ENCODE data around the gene HHIPL1.

HHIPL1 gene

DNA sequence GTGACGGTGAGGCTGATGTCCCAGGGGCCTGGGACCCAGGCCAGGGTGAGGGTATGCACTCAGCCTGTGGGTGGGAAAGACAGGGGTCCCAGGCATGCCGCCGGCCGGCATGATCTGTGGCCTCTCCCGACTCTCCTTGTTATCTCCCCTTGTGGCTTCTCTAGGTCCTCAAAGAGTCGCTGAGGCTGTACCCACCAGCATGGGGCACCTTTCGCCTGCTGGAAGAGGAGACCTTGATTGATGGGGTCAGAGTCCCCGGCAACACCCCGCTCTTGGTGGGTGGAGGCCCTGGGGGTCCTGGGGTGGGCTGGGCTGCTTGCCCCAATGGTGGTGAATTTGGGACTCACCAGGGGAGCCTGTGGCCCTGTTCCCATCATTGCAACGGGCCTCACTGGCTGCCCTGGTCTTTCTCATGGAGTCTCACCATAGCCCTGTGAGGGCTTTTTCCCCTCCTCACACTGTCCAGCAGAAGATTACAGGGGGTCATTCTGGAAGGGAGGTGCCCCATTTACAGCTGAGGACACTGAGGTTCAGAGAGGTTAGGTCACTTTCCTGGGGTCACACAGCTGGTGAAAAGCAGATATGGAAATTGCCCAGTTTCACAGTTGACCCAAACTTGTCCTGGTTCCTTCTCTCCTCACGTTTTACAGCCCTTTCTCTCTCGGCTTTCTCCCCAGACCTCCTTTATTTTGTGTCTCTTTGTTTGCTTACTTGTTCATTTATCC, 77.0 kb downstream of the HHIPL1 start:
- TF ChIP-seq, protein P1, sequence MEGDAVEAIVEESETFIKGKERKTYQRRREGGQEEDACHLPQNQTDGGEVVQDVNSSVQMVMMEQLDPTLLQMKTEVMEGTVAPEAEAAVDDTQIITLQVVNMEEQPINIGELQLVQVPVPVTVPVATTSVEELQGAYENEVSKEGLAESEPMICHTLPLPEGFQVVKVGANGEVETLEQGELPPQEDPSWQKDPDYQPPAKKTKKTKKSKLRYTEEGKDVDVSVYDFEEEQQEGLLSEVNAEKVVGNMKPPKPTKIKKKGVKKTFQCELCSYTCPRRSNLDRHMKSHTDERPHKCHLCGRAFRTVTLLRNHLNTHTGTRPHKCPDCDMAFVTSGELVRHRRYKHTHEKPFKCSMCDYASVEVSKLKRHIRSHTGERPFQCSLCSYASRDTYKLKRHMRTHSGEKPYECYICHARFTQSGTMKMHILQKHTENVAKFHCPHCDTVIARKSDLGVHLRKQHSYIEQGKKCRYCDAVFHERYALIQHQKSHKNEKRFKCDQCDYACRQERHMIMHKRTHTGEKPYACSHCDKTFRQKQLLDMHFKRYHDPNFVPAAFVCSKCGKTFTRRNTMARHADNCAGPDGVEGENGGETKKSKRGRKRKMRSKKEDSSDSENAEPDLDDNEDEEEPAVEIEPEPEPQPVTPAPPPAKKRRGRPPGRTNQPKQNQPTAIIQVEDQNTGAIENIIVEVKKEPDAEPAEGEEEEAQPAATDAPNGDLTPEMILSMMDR (IDR thresholded peaks at IDR 0.05; ENCODE audit: borderline replicate concordance, control extremely low read depth, extremely low read depth, insufficient read depth, missing control alignments), result no peak
- in situ Hi-C loops (cut with MboI; ENCODE audit: low sequenced_read_pairs, unreplicated experiment), result loop anchor here (10.0 kb wide), 1 partner anchor 163 kb away; no protein-coding TSS in a partner anchor
- peak; percentile 17 for DNase-seq (ENCODE audit: low spot score)

DNA sequence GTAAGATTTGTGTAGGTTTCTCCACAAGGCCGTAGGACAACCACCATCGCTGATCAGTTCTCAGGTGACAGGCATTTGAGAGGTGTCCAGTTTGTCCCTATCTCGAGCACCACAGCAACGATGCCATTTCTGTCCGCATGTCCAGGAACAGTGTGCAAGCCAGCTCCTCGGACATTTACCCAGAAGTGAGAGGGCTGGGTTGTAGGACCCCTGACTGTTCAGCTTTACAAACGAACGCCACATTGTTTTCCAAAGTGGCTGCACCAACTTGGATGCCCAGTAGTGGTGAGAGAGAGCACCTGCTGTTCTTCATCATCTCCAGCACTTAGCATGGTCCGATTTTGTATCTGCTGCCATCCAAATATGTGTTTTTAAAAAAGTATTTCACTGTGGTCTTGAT, 77.8 kb downstream of the HHIPL1 start:
- in situ Hi-C loops (cut with MboI; ENCODE audit: low sequenced_read_pairs, unreplicated experiment), result loop anchor here (10.0 kb wide), 1 partner anchor 162 kb away; no protein-coding TSS in a partner anchor
- TF ChIP-seq, protein P1 (IDR thresholded peaks at IDR 0.05; ENCODE audit: borderline replicate concordance, control extremely low read depth, extremely low read depth, insufficient read depth, missing control alignments), result no peak
- no peak for DNase-seq (ENCODE audit: low spot score)

DNA sequence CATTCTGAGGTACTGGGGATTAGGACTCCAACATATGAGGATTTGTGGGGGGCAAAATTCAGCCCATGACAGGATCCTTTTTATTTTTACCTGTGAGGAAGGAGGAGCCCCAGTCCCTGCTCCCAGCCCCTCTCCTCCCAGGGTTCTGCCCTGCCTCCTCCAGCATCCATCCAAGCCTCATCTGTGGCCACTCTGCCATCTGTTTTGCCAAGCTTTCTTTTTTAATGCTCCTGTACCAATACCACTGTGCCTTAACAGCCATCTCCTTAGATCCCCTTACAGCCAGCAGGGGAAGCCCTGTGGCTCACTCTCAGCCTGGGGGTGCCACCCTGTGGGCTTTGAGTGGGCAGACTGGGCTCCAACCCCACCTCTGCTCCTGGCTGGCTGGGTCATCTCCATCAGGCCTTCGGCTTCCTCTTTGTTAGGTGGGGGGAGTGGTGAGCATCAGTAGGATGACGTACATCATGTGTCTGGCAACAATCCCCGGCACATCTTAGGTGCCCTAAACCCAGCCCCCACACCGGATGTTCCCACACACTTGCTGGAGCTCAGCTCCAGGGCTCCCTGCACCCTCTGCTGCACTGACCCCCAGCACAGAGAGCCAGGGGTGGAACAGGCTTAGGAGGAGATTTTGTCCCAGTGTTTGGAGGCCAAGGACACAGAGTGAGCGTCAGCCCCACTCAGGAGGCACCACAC, 79.4 kb downstream of the HHIPL1 start:
- in situ Hi-C loops (cut with MboI; ENCODE audit: low sequenced_read_pairs, unreplicated experiment), result loop anchor here (10.0 kb wide), 1 partner anchor 160 kb away; no protein-coding TSS in a partner anchor
- DNase-seq (ENCODE audit: low spot score), result no peak
- TF ChIP-seq, protein P1 (IDR thresholded peaks at IDR 0.05; ENCODE audit: borderline replicate concordance, control extremely low read depth, extremely low read depth, insufficient read depth, missing control alignments), result no peak

DNA sequence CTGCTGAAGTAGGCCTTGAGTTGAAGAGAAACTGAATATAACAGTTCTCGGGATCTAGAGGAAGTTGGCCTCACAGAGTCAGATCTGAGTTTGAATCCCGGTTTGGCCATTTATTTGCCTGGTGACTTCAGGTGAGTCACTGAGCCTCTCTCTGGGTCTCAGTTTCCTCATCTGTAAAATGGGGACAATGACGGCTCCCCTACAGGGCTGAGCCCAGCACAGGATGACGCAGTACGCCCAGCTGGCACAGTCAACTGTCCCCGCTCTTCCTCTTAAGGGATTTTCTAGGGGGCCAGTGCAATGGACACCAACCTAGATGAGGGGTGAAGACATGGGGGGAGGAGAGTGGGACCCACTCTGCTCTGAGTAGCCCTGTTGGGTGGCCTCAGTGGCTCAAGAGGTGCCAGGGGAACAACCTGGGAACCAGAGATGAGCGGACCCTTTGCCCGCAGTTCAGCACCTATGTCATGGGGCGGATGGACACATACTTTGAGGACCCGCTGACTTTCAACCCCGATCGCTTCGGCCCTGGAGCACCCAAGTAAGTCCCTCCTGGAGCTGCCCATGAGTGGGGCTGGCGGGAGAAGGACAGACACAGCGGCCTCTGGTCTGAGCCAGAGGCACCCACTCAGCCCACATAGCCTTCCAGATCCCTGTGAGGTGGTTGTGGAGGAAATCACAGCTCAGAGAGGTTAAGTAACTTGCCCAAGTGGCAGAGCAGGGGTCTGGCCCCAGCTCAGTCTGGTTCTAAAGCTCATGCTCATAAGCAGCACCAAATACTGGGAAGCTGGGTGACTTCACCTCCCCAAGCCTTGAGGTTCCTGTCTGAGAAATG, 80.2 kb downstream of the HHIPL1 start:
- no peak for DNase-seq (ENCODE audit: low spot score)
- in situ Hi-C loops (cut with MboI; ENCODE audit: low sequenced_read_pairs, unreplicated experiment), result loop anchor here (10.0 kb wide), 1 partner anchor 160 kb away; no protein-coding TSS in a partner anchor
- TF ChIP-seq, protein P1 (IDR thresholded peaks at IDR 0.05; ENCODE audit: borderline replicate concordance, control extremely low read depth, extremely low read depth, insufficient read depth, missing control alignments), result no peak

DNA sequence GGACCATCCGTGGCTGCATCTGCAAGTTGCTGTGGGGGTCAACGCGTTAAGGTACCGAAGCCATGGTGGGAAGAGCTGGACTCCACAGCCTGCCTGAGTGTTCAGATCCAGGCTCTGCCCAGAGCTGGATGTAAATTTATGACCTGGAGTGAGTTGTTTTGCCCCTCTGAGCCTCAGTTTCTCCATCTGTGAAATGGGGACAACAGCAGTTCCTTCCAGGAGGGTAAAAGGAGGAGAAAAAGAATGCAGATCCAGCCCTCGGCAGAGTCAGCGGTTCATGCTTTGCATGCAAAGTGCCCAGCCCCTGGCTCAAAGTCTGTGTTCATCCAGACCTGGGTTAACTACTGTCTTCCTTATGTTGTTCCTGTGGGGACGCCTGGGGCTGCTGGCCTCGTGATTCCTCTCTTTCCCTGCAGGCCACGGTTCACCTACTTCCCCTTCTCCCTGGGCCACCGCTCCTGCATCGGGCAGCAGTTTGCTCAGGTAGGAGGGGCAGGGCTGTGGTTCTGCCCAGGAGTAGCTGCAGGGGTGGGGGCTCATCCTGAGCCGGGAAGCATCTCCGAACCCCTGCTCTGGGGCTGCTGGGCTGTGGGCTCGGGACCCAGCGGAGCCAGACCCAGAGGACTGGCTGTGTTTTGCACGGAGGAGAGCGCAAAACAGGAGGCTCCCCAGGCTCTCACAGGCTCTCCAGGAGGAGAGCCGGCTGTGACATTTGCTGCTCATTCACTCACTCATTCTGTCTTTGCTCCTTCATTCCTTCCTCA, 81.0 kb downstream of the HHIPL1 start:
- TF ChIP-seq, protein P1 (IDR thresholded peaks at IDR 0.05; ENCODE audit: borderline replicate concordance, control extremely low read depth, extremely low read depth, insufficient read depth, missing control alignments), result no peak
- DNase-seq (ENCODE audit: low spot score), result no peak
- in situ Hi-C loops (cut with MboI; ENCODE audit: low sequenced_read_pairs, unreplicated experiment), result loop anchor here (10.0 kb wide), 1 partner anchor 159 kb away; no protein-coding TSS in a partner anchor

Measured in GM13976 (cell line).